H1 (cell line): ENCODE measurements around the gene MLPH. TPM values are rescaled to one million over a fixed set of nuclear protein-coding genes. Genes with fewer than 3 reads are reported as not detected.

Experiments
- CTCF ChIA-PET: fragments of 300-600 bp; sonication (Branson Sonifier 250); formaldehyde crosslinking; loops from one replicate; lab custom pipeline; 2021; ENCODE audit not compliant: partially characterized antibody; lab: Charles Lee
- POLR2A ChIA-PET: fragments of 300-600 bp; sonication (Branson Sonifier 250); formaldehyde crosslinking; loops from one replicate; lab custom pipeline; 2021; ENCODE audit warnings: inconsistent platforms; ENCODE audit not compliant: partially characterized antibody; lab: Charles Lee
- DNase-seq, 2 experiments: peaks; one replicate each; pipeline versions ENCODE4 v3.0.0 to v3.0.0-alpha.2; 2010 to 2022; ENCODE audit warnings: low spot score in 2 of 2, low read depth in 1 of 2, mixed read lengths in 1 of 2
- FAIRE-seq: peaks from 2 replicates; lab custom pipeline; 2011; peaks lifted over from hg19 to GRCh38; lab: Jason Lieb, UNC
- H2AFZ ChIP-seq: 2 replicates; pipeline ENCODE4 v1.8.1; 2012; ENCODE audit warnings: low read length, inconsistent platforms
- H2AK5ac ChIP-seq: 2 replicates; pipeline ENCODE4 v1.6.1; 2013; ENCODE audit warnings: low read depth, low read length
- H2BK120ac ChIP-seq: replicated peaks from 2 replicates; pipeline ENCODE3; 2013; ENCODE audit warnings: low read depth, low read length, inconsistent platforms
- H2BK12ac ChIP-seq: 2 replicates; pipeline ENCODE4 v1.6.1; 2013; ENCODE audit warnings: low read depth, low read length
- H2BK15ac ChIP-seq: 2 replicates; pipeline ENCODE4 v1.6.1; 2013; ENCODE audit warnings: low read length
- H2BK20ac ChIP-seq: 2 replicates; pipeline ENCODE4 v1.6.1; 2013; ENCODE audit warnings: low read length
- H2BK5ac ChIP-seq: 2 replicates; pipeline ENCODE4 v1.6.1; 2013; ENCODE audit warnings: low read depth, low read length
- H3K14ac ChIP-seq: 2 replicates; pipeline ENCODE4 v1.6.1; 2013; ENCODE audit warnings: inconsistent platforms; ENCODE audit not compliant: insufficient read length
- H3K18ac ChIP-seq: 2 replicates; pipeline ENCODE4 v1.6.1; 2013; ENCODE audit warnings: low read length; ENCODE audit errors: extremely low read depth
- H3K23ac ChIP-seq: 2 replicates; pipeline ENCODE4 v1.6.1; 2013; ENCODE audit warnings: inconsistent platforms; ENCODE audit not compliant: insufficient read length
- H3K23me2 ChIP-seq: 2 replicates; pipeline ENCODE4 v1.6.1; 2013; ENCODE audit warnings: low read depth, low read length
- H3K27ac ChIP-seq: 2 replicates; pipeline ENCODE4 v1.6.1; 2011; ENCODE audit warnings: low read depth, low read length, inconsistent platforms
- H3K27me3 ChIP-seq, 4 experiments: replicated peaks in 1 of 4; 1 replicate in 1 of 4; 2 replicates in 3 of 4; pipeline versions ENCODE4 v1.6.1 to v1.8.1; 2011 to 2013; ENCODE audit warnings: low read length in 3 of 4, mild to moderate bottlenecking in 3 of 4, inconsistent platforms in 2 of 4, mixed read lengths in 2 of 4, moderate library complexity in 1 of 4; ENCODE audit not compliant: control insufficient read depth in 3 of 4, insufficient read depth in 3 of 4; ENCODE audit errors: extremely low read depth in 1 of 4
- H3K36me3 ChIP-seq, 4 experiments: 2 replicates each; pipeline versions ENCODE4 v1.6.1 to v1.8.1; 2011 to 2013; ENCODE audit warnings: mild to moderate bottlenecking in 4 of 4, low read length in 3 of 4, moderate library complexity in 2 of 4, control low read depth in 1 of 4, inconsistent platforms in 1 of 4; ENCODE audit not compliant: insufficient read depth in 4 of 4, control insufficient read depth in 2 of 4
- H3K4ac ChIP-seq: replicated peaks from 2 replicates; pipeline ENCODE3; 2013; ENCODE audit warnings: low read length, low read depth, mixed read lengths, inconsistent platforms; ENCODE audit not compliant: insufficient read length
- H3K4me1 ChIP-seq, 4 experiments: replicated peaks in 1 of 4; 1 replicate in 1 of 4; 2 replicates in 3 of 4; pipeline versions ENCODE4 v1.6.1 to v1.8.1; 2011 to 2013; ENCODE audit warnings: low read length in 3 of 4, inconsistent platforms in 2 of 4, mixed read lengths in 1 of 4; ENCODE audit not compliant: insufficient read depth in 4 of 4, control insufficient read depth in 3 of 4
- H3K4me2 ChIP-seq, 2 experiments: 2 replicates each; pipeline versions ENCODE4 v1.6.1 to v1.8.1; 2011 to 2013; ENCODE audit warnings: low read depth in 2 of 2, low read length in 2 of 2, control low read depth in 1 of 2, inconsistent platforms in 1 of 2, mild to moderate bottlenecking in 1 of 2; ENCODE audit not compliant: insufficient read depth in 1 of 2
- H3K4me3 ChIP-seq, 4 experiments: fragments of 200-600, 300-600 bp in 1 of 4; sonication (generic), shearing (Covaris generic), sonication (Bioruptor Twin) in 1 of 4; 2 replicates each; pipeline versions ENCODE4 v1.5.1 to v1.8.1; 2011 to 2016; ENCODE audit warnings: low read length in 4 of 4, low read depth in 3 of 4, control low read depth in 2 of 4, inconsistent platforms in 2 of 4, mild to moderate bottlenecking in 2 of 4, mixed read lengths in 1 of 4, moderate library complexity in 1 of 4; ENCODE audit not compliant: insufficient read depth in 2 of 4; ENCODE audit errors: extremely low read depth in 1 of 4
- H3K56ac ChIP-seq: replicated peaks from 2 replicates; pipeline ENCODE3; 2013; ENCODE audit warnings: low read depth, mild to moderate bottlenecking, mixed read lengths, low read length, inconsistent platforms; ENCODE audit not compliant: insufficient read length
- H3K79me1 ChIP-seq: 2 replicates; pipeline ENCODE4 v1.6.1; 2013; ENCODE audit warnings: low read depth, low read length, control low read depth
- H3K79me2 ChIP-seq, 2 experiments: 2 replicates each; pipeline versions ENCODE4 v1.6.1 to v1.8.1; 2012 to 2013; ENCODE audit warnings: low read length in 2 of 2, mild to moderate bottlenecking in 2 of 2, inconsistent platforms in 1 of 2; ENCODE audit not compliant: insufficient read depth in 2 of 2, control insufficient read depth in 1 of 2
- H3K9ac ChIP-seq, 4 experiments: replicated peaks in 1 of 4; 1 replicate in 1 of 4; 2 replicates in 3 of 4; pipeline versions ENCODE4 v1.6.1 to v1.8.1; 2011 to 2013; ENCODE audit warnings: low read depth in 3 of 4, low read length in 3 of 4, control low read depth in 2 of 4, mild to moderate bottlenecking in 2 of 4, moderate library complexity in 2 of 4, inconsistent platforms in 1 of 4; ENCODE audit errors: extremely low read depth in 1 of 4
- H3K9me3 ChIP-seq, 2 experiments: 2 replicates each; pipeline versions ENCODE4 v1.6.1 to v1.8.1; 2012 to 2013; ENCODE audit warnings: mild to moderate bottlenecking in 2 of 2, moderate library complexity in 2 of 2, control low read depth in 1 of 2, inconsistent platforms in 1 of 2, low read depth in 1 of 2, low read length in 1 of 2, mixed read lengths in 1 of 2; ENCODE audit not compliant: insufficient read depth in 2 of 2
- H4K20me1 ChIP-seq, 2 experiments: replicated peaks in 1 of 2; 2 replicates each; pipeline versions ENCODE3 to v1.8.1; 2011 to 2013; ENCODE audit warnings: inconsistent platforms in 2 of 2, low read length in 2 of 2, mild to moderate bottlenecking in 1 of 2; ENCODE audit not compliant: insufficient read depth in 2 of 2, control insufficient read depth in 1 of 2
- H4K5ac ChIP-seq: 2 replicates; pipeline ENCODE4 v1.6.1; 2013; ENCODE audit warnings: low read length, low read depth, mixed read lengths, inconsistent platforms; ENCODE audit not compliant: insufficient read length
- H4K8ac ChIP-seq: 2 replicates; pipeline ENCODE4 v1.8.0; 2013; ENCODE audit warnings: mild to moderate bottlenecking, moderate library complexity, low read length, inconsistent platforms; ENCODE audit not compliant: insufficient read depth; ENCODE audit errors: extremely low read depth
- H4K91ac ChIP-seq: replicated peaks from 2 replicates; pipeline ENCODE3; 2013; ENCODE audit warnings: low read length, mixed read lengths, inconsistent platforms; ENCODE audit not compliant: insufficient read length
- ATF3 ChIP-seq: IDR thresholded peaks from 2 replicates; pipeline ENCODE4 v1.6.1; 2011; ENCODE audit warnings: low read depth, mild to moderate bottlenecking, low read length; ENCODE audit not compliant: insufficient read depth
- BCL11A ChIP-seq, 2 experiments: IDR thresholded peaks; one replicate each; pipeline ENCODE4 v1.6.1; 2011; ENCODE audit warnings: low read depth in 2 of 2, low read length in 2 of 2, mild to moderate bottlenecking in 2 of 2
- EZH2 ChIP-seq: fragments of 200-600 bp; sonication (generic); IDR thresholded peaks from 2 replicates; pipeline ENCODE4 v1.7.1; 2012; ENCODE audit warnings: low read depth, mild to moderate bottlenecking, moderate library complexity, low read length, inconsistent platforms; ENCODE audit not compliant: severe bottlenecking
- JUND ChIP-seq: IDR thresholded peaks from 2 replicates; pipeline ENCODE4 v1.6.1; 2011; ENCODE audit warnings: mild to moderate bottlenecking, improper control_type of control experiment, low read length
- KDM4A ChIP-seq: IDR thresholded peaks from one replicate; pipeline ENCODE4 v1.7.1; 2012; ENCODE audit warnings: low read depth, mild to moderate bottlenecking, moderate library complexity, low read length, inconsistent platforms; ENCODE audit not compliant: severe bottlenecking
- RBBP5 ChIP-seq: IDR thresholded peaks from 2 replicates; pipeline ENCODE4 v1.7.1; 2012; ENCODE audit warnings: low read depth, mild to moderate bottlenecking, inconsistent platforms, low read length, moderate library complexity, borderline replicate concordance
- SAP30 ChIP-seq: fragments of 300-600 bp; sonication (generic); IDR thresholded peaks from 2 replicates; pipeline ENCODE4 v1.7.1; 2012; ENCODE audit warnings: low read length, moderate library complexity, mild to moderate bottlenecking, inconsistent platforms; ENCODE audit not compliant: insufficient read depth, insufficient replicate concordance
- SUZ12 ChIP-seq: fragments of 200-600 bp; sonication (generic); IDR thresholded peaks from 2 replicates; pipeline ENCODE4 v1.6.1; 2012; ENCODE audit warnings: mild to moderate bottlenecking, inconsistent platforms, low read length, moderate library complexity, mixed read lengths
- TEAD4 ChIP-seq: IDR thresholded peaks from 2 replicates; pipeline ENCODE4 v1.6.1; 2012; ENCODE audit warnings: low read depth, low read length, inconsistent platforms, mixed read lengths
- YY1 ChIP-seq: IDR thresholded peaks from 2 replicates; pipeline ENCODE4 v1.6.1; 2011; ENCODE audit warnings: low read depth, mild to moderate bottlenecking, low read length
- WGBS, 2 experiments: shearing (Covaris generic) in 1 of 2; methylation state at CpG; one replicate each; pipeline versions ENCODE4 v1.1.6 to v1.1.7; 2013 to 2015; ENCODE audit warnings: low lambda C conversion rate in 2 of 2, mixed read lengths in 2 of 2, inconsistent platforms in 1 of 2, low coverage in 1 of 2, missing lambda C conversion rate in 1 of 2; ENCODE audit not compliant: insufficient replicate concordance in 2 of 2, insufficient coverage in 1 of 2, insufficient read length in 1 of 2; ENCODE audit errors: extremely low coverage in 1 of 2, missing lambda C conversion rate in 1 of 2; 5-methylcytosine and 5-hydroxymethylcytosine counted together
- polyA plus RNA-seq, 7 experiments: library from polyadenylated mRNA; depleted of rRNA in 3 of 7; stranded (reverse) in 5 of 7; unstranded in 2 of 7; fragments of >200 nt in 5 of 7; fragments of 200-250 nt in 2 of 7; gene quantifications; 1 replicate in 5 of 7; 2 replicates in 1 of 7; 4 replicates in 1 of 7; pipeline versions ENCODE4 v1.2.1 to v1.2.3, GENCODE V29; 2011 to 2013; ENCODE audit warnings: missing spikeins in 2 of 7, mixed read lengths in 2 of 7
- total RNA-seq: library from RNA; stranded (reverse); fragmentation: NEBNext Ultra II Directional; extraction: Animal tissue kit (Norgen Biotek cat#: 25700); gene quantifications from 2 replicates; pipeline ENCODE4 v1.2.1, GENCODE V29; 2021

The MLPH gene
- total and polyA plus RNA-seq, 2 of the 8 experiments (the other 6 are each of a cell fraction or from before 2014, with no cell fraction given), result 12.7 to 17.0 TPM

- Histone ChIP-seq H3K27me3 (no peaks in the 10 kb centered on the region), H2BK5ac (no peak overlapping the region), H3K18ac (no peak overlapping the region), H3K56ac (no peak overlapping the region), H4K8ac (no peak overlapping the region), H2AK5ac (no peak overlapping the region), H3K9ac (no peak overlapping the region), H2BK15ac (no peak overlapping the region), H4K5ac (no peak overlapping the region), H3K79me1 (no peaks in the 10 kb centered on the region; the same call in 1 of the 2 replicates), H3K4ac (no peak overlapping the region), H3K4me2 (no peak overlapping the region), H3K23ac (no peak overlapping the region), H3K4me1 (peaks cover 0 to 4% (median 0%) of the 10 kb centered on the region in 4 experiments; a peak in 5 of 7 replicates), H4K91ac (no peak overlapping the region), H3K4me3 (no peak overlapping the region), H2BK20ac (no peak overlapping the region), H3K79me2 (no peaks in the 10 kb centered on the region), H3K9me3 (no peaks in the 10 kb centered on the region; a peak in 1 of 4 replicates), H3K36me3 (peaks cover 0 to 13% (median 6%) of the 10 kb centered on the region in 4 experiments; a peak in 6 of 8 replicates), H2AFZ (no peak overlapping the region), H3K23me2 (peaks cover 1% of the 10 kb centered on the region; the same call in 1 of the 2 replicates), H2BK120ac (no peak overlapping the region), H2BK12ac (no peak overlapping the region), H3K14ac (no peak overlapping the region), H4K20me1 (no peaks in the 10 kb centered on the region), H3K27ac (no peak overlapping the region)
- WGBS, 2 experiments, result 92% methylated on average over 10 of the region's 11 CpGs; no CpG with 5 or more reads in 1 of the 2 experiments
- no peak for DNase-seq
- CTCF ChIA-PET, result interaction anchor here (1.2 to 9.1 kb wide), 4 partner anchors 12 to 74 kb away, joined by 4 to 78 read pairs (median 8); no protein-coding TSS in a partner anchor
- POLR2A ChIA-PET, result interaction anchor here (1.1 to 1.7 kb wide), 2 partner anchors 9 to 11 kb away, joined by 3 read pairs; partner anchors contain the start of gene MLPH
- FAIRE-seq, result no peak
- TF ChIP-seq RBBP5 (no peak), EZH2 (no peak), BCL11A (IDR thresholded peaks at IDR 0.05; ENCODE audit: low read depth in 2 of 2, low read length in 2 of 2) (no peak), KDM4A (no peak), ATF3 (no peak), JUND (no peak), YY1 (no peak), SAP30 (no peak), SUZ12 (no peak), TEAD4 (no peak)
Observed at GRCh38 chr2:237498341-237498740, 11.3 kb downstream of the MLPH start.
